ENCODE results near the gene ATXN1.

Gene ATXN1

GRCh38 chr6:16691324-16691723, 69.9 kb downstream of the ATXN1 start:
- in situ Hi-C loops (cut with MboI; ENCODE audit: low pct_unique_long_range_greater_than_20kb, low sequenced_read_pairs) = no loop called here

GRCh38 chr6:16690608-16691142, 70.6 kb downstream of the ATXN1 start:
- no peak for DNase-seq
- in situ Hi-C loops (cut with MboI; ENCODE audit: low pct_unique_long_range_greater_than_20kb, low sequenced_read_pairs) = no loop called here

More at GRCh38 chr6:16691324-16691723, 69.9 kb downstream of the ATXN1 start:
- DNase-seq = no peak

- peak; percentile 29 for DNase-seq
- in situ Hi-C loops (cut with MboI; ENCODE audit: low pct_unique_long_range_greater_than_20kb, low sequenced_read_pairs) = no loop called here
These were observed 71.3 kb downstream of the ATXN1 start for GRCh38 chr6:16689788-16690607.

GRCh38 chr6:16688984-16689636, 72.2 kb downstream of the ATXN1 start:
- no peak for DNase-seq
- in situ Hi-C loops (cut with MboI; ENCODE audit: low pct_unique_long_range_greater_than_20kb, low sequenced_read_pairs) = no loop called here

- in situ Hi-C loops (cut with MboI; ENCODE audit: low pct_unique_long_range_greater_than_20kb, low sequenced_read_pairs) = no loop called here
- DNase-seq = no peak
These were observed 72.8 kb downstream of the ATXN1 start for GRCh38 chr6:16688436-16688835.

- DNase-seq = no peak
- in situ Hi-C loops (cut with MboI; ENCODE audit: low pct_unique_long_range_greater_than_20kb, low sequenced_read_pairs) = no loop called here
These were observed 74.2 kb downstream of the ATXN1 start for GRCh38 chr6:16687045-16687444.

GRCh38 chr6:16684896-16685554, 76.2 kb downstream of the ATXN1 start:
- DNase-seq = no peak
- in situ Hi-C loops (cut with MboI; ENCODE audit: low pct_unique_long_range_greater_than_20kb, low sequenced_read_pairs) = no loop called here

- peak; percentile 96 for DNase-seq
- in situ Hi-C loops (cut with MboI; ENCODE audit: low pct_unique_long_range_greater_than_20kb, low sequenced_read_pairs) = no loop called here
These were observed 77.0 kb downstream of the ATXN1 start for GRCh38 chr6:16684195-16684689.

- in situ Hi-C loops (cut with MboI; ENCODE audit: low pct_unique_long_range_greater_than_20kb, low sequenced_read_pairs) = no loop called here
- peak; percentile 55 for DNase-seq
These were observed 77.5 kb downstream of the ATXN1 start for GRCh38 chr6:16683641-16684194.

- no peak for DNase-seq
- in situ Hi-C loops (cut with MboI; ENCODE audit: low pct_unique_long_range_greater_than_20kb, low sequenced_read_pairs) = no loop called here
These were observed 79.9 kb downstream of the ATXN1 start for GRCh38 chr6:16681260-16681873.

- DNase-seq = no peak
- in situ Hi-C loops (cut with MboI; ENCODE audit: low pct_unique_long_range_greater_than_20kb, low sequenced_read_pairs) = no loop called here
These were observed 82.2 kb downstream of the ATXN1 start for GRCh38 chr6:16679050-16679449.

- DNase-seq = no peak
- in situ Hi-C loops (cut with MboI; ENCODE audit: low pct_unique_long_range_greater_than_20kb, low sequenced_read_pairs) = no loop called here
These were observed 83.8 kb downstream of the ATXN1 start for GRCh38 chr6:16677458-16677857.

- in situ Hi-C loops (cut with MboI; ENCODE audit: low pct_unique_long_range_greater_than_20kb, low sequenced_read_pairs) = no loop called here
- no peak for DNase-seq
These were observed 84.3 kb downstream of the ATXN1 start for GRCh38 chr6:16676978-16677377.

- no peak for DNase-seq
- in situ Hi-C loops (cut with MboI; ENCODE audit: low pct_unique_long_range_greater_than_20kb, low sequenced_read_pairs) = no loop called here
These were observed 84.9 kb downstream of the ATXN1 start for GRCh38 chr6:16676376-16676775.

- in situ Hi-C loops (cut with MboI; ENCODE audit: low pct_unique_long_range_greater_than_20kb, low sequenced_read_pairs) = no loop called here
These were observed 86.4 kb downstream of the ATXN1 start for GRCh38 chr6:16674801-16675392.

GRCh38 chr6:16673011-16673797, 88.1 kb downstream of the ATXN1 start:
- in situ Hi-C loops (cut with MboI; ENCODE audit: low pct_unique_long_range_greater_than_20kb, low sequenced_read_pairs) = no loop called here
- no peak for DNase-seq

More at GRCh38 chr6:16674801-16675392, 86.4 kb downstream of the ATXN1 start:
- DNase-seq = no peak

- no peak for DNase-seq
- in situ Hi-C loops (cut with MboI; ENCODE audit: low pct_unique_long_range_greater_than_20kb, low sequenced_read_pairs) = no loop called here
These were observed 89.7 kb downstream of the ATXN1 start for GRCh38 chr6:16671302-16672289.
